ENCODE measurements around the gene ITGB1.

GRCh38 chr10:32929634-32930033, 28.4 kb downstream of the ITGB1 start:
- TF ChIP-seq POLR2AphosphoS5 (IDR thresholded peaks at IDR 0.05): no peak
- TF ChIP-seq POLR2A (IDR thresholded peaks at IDR 0.05): no peak

All from breast epithelium (tissue), 3 donors.